Esophagus muscularis mucosa (tissue), 4 donors: ENCODE results near the gene ASXL3.

Source experiments
- CTCF ChIP-seq, 3 experiments: fragments of 200-600 bp in 2 of 3; fragments of 450-650 bp in 1 of 3; sonication (generic) in 2 of 3; IDR thresholded peaks; one replicate each; pipeline ENCODE4 v1.5.1; 2017 to 2019; ENCODE audit warnings: antibody characterized with exemption in 3 of 3, mild to moderate bottlenecking in 2 of 3, moderate library complexity in 1 of 3
- EP300 ChIP-seq: sonication (generic); formaldehyde crosslinking; IDR thresholded peaks from one replicate; pipeline ENCODE4 v1.6.1; 2017; ENCODE audit warnings: antibody characterized with exemption
- POLR2A ChIP-seq: fragments of 450-650 bp; IDR thresholded peaks from one replicate; pipeline ENCODE4 v1.6.1; 2017; ENCODE audit warnings: antibody characterized with exemption, moderate library complexity, mild to moderate bottlenecking, low read depth

GRCh38 chr18:33538418-33539042, 39.5 kb upstream of the ASXL3 start:
- TF ChIP-seq POLR2A (no peak), CTCF (IDR thresholded peaks at IDR 0.05) (no peak), EP300 (no peak)
